SH-SY5Y (cell line): Measurements from ENCODE around the gene ADAMTS4.

ENCODE experiments used
- GATA2 ChIP-seq: IDR thresholded peaks from 2 replicates; pipeline ENCODE4 v1.6.1; 2011; ENCODE audit warnings: mild to moderate bottlenecking, low read depth, low read length
- GATA3 ChIP-seq: IDR thresholded peaks from 2 replicates; pipeline ENCODE4 v1.6.1; 2011; ENCODE audit warnings: low read depth, mild to moderate bottlenecking, low read length, moderate library complexity

DNA sequence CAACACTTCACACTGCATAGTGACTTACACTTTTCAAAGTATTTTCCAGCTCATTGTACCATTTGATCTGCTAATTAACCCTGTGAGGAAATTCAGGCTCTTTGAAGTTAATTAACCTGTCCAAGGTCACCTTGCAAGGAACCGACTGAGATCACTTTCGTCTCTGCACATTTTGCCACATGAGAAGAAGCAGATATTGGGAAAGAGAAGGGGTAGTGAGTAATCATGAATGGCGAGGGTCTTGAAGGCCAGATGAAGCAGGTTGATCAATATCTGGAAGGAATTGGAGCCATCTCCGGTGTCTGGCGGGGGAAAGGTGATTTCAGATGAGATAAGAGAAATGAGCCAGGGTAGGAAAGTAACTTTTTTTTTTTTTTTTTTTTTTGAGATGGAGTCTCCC, 21.1 kb upstream of the ADAMTS4 start:
- no peak for TF ChIP-seq GATA2
- TF ChIP-seq GATA3 = no peak
